ENCODE data around the gene FGF23.

- no peak for TF ChIP-seq REST (IDR thresholded peaks at IDR 0.05; ENCODE audit: insufficient read depth in 1 of 2, low read depth in 2 of 2, low read length in 2 of 2)
- TF ChIP-seq FOXP2 (optimal IDR thresholded peaks at IDR 0.05; ENCODE audit: borderline replicate concordance, extremely low read depth, extremely low read length, insufficient read depth), result no peak
- no peak for TF ChIP-seq TAF1 (IDR thresholded peaks at IDR 0.05; ENCODE audit: borderline replicate concordance, insufficient read depth, low read length)
- no peak for TF ChIP-seq SIN3A (IDR thresholded peaks at IDR 0.05; ENCODE audit: borderline replicate concordance, insufficient read depth, low read length)
These were observed 33.0 kb upstream of the FGF23 start for GRCh38 chr12:4412465-4412864.

Data from PFSK-1 (cell line).